ENCODE data around the gene PLCXD1. TPM values are rescaled to one million over a fixed set of nuclear protein-coding genes. Genes with fewer than 3 reads are reported as not detected.

Gene PLCXD1
- total and polyA plus RNA-seq, 2 experiments from 2014 or later = 48.7 to 112 TPM

DNA sequence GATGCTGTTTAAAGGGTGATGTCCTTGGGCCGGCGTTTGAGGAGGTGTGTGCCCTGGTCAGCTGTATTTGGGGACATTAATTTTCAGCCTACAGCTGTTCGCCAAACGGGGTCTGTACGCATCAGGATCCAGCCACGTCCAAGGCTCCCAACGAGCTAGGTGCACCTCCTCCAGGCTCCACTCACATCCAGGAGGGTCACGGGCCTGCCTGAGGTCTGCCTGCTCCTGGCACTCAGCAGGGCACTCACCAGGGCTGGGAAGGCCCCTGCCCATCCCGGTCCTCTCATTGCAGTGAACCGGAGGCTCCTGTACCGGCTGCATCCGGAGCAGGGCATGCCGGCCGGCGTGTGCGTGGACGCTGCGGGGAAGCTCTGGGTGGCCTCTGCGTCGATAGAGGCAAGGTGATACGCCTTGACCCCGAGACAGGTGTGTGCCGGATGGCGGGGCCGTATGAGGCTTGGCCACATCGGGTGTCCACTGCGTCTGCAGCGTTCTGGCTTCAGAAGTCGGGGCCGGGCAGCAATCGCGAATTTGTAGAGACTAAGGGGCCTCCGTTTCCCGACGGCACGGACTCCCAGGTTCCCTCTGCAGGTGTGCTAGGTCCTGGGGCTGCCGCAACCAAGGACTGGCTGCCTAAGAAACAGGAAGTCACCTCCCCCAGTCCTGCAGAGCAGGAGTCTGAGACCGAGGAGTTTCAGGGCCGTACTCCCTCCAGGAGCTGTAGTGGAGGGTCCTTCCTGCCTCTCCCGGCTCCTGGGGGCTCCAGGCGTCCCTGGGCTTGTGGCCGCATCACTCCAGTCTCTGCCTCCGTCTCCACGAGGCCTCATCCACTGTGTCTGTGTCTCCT, 27.5 kb upstream of the PLCXD1 start:
- no peak for ATAC-seq
- H3F3A ChIP-seq (replicated peaks; ENCODE audit: low read depth) = no peaks in the 10 kb centered on the region
- peaks cover 62% of the 10 kb centered on the region for H3K9me3 Mint-ChIP-seq
- H3K36me3 Mint-ChIP-seq (ENCODE audit: low read depth) = peaks cover 32% of the 10 kb centered on the region
- no peaks in the 10 kb centered on the region for H3K36me3 ChIP-seq (ENCODE audit: insufficient read depth)
- H3K27ac ChIP-seq (ENCODE audit: low read depth) = no peak overlapping the region
- DNase-seq (ENCODE audit: low spot score) = no peak
- H4K20me1 ChIP-seq (replicated peaks; ENCODE audit: insufficient read depth) = no peaks in the 10 kb centered on the region
- no peaks in the 10 kb centered on the region for H3K4me1 Mint-ChIP-seq
- H2AFZ ChIP-seq = 0 out of 2 replicates have a peak overlapping the region, but pooled peaks have one; percentile 10
- H3K4me3 ChIP-seq = no peak overlapping the region
- no peaks in the 10 kb centered on the region for H3K4me1 ChIP-seq (ENCODE audit: insufficient read depth)
- no peak for TF ChIP-seq ZNF331 (CRISPR knock-in tag; IDR thresholded peaks at IDR 0.05; ENCODE audit: low read depth)
- TF ChIP-seq, protein P1, sequence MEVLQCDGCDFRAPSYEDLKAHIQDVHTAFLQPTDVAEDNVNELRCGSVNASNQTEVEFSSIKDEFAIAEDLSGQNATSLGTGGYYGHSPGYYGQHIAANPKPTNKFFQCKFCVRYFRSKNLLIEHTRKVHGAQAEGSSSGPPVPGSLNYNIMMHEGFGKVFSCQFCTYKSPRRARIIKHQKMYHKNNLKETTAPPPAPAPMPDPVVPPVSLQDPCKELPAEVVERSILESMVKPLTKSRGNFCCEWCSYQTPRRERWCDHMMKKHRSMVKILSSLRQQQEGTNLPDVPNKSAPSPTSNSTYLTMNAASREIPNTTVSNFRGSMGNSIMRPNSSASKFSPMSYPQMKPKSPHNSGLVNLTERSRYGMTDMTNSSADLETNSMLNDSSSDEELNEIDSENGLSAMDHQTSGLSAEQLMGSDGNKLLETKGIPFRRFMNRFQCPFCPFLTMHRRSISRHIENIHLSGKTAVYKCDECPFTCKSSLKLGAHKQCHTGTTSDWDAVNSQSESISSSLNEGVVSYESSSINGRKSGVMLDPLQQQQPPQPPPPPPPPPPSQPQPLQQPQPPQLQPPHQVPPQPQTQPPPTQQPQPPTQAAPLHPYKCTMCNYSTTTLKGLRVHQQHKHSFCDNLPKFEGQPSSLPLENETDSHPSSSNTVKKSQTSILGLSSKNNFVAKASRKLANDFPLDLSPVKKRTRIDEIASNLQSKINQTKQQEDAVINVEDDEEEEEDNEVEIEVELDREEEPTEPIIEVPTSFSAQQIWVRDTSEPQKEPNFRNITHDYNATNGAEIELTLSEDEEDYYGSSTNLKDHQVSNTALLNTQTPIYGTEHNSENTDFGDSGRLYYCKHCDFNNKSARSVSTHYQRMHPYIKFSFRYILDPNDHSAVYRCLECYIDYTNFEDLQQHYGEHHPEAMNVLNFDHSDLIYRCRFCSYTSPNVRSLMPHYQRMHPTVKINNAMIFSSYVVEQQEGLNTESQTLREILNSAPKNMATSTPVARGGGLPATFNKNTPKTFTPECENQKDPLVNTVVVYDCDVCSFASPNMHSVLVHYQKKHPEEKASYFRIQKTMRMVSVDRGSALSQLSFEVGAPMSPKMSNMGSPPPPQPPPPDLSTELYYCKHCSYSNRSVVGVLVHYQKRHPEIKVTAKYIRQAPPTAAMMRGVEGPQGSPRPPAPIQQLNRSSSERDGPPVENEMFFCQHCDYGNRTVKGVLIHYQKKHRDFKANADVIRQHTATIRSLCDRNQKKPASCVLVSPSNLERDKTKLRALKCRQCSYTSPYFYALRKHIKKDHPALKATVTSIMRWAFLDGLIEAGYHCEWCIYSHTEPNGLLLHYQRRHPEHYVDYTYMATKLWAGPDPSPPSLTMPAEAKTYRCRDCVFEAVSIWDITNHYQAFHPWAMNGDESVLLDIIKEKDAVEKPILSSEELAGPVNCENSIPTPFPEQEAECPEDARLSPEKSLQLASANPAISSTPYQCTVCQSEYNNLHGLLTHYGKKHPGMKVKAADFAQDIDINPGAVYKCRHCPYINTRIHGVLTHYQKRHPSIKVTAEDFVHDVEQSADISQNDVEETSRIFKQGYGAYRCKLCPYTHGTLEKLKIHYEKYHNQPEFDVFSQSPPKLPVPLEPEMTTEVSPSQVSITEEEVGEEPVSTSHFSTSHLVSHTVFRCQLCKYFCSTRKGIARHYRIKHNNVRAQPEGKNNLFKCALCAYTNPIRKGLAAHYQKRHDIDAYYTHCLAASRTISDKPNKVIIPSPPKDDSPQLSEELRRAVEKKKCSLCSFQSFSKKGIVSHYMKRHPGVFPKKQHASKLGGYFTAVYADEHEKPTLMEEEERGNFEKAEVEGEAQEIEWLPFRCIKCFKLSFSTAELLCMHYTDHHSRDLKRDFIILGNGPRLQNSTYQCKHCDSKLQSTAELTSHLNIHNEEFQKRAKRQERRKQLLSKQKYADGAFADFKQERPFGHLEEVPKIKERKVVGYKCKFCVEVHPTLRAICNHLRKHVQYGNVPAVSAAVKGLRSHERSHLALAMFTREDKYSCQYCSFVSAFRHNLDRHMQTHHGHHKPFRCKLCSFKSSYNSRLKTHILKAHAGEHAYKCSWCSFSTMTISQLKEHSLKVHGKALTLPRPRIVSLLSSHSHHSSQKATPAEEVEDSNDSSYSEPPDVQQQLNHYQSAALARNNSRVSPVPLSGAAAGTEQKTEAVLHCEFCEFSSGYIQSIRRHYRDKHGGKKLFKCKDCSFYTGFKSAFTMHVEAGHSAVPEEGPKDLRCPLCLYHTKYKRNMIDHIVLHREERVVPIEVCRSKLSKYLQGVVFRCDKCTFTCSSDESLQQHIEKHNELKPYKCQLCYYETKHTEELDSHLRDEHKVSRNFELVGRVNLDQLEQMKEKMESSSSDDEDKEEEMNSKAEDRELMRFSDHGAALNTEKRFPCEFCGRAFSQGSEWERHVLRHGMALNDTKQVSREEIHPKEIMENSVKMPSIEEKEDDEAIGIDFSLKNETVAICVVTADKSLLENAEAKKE (CRISPR knock-in tag; IDR thresholded peaks at IDR 0.05) = no peak
- no peaks in the 10 kb centered on the region for H3K79me2 ChIP-seq (replicated peaks; ENCODE audit: insufficient read depth)
- no peak overlapping the region for H3K4me3 Mint-ChIP-seq
- no peaks in the 10 kb centered on the region for H3K27me3 ChIP-seq (ENCODE audit: insufficient read depth)
- H3K27me3 Mint-ChIP-seq (ENCODE audit: insufficient read depth, low read depth, poor library complexity) = peaks cover 2% of the 10 kb centered on the region
- H3K27ac Mint-ChIP-seq = no peak overlapping the region
- peaks cover 8% of the 10 kb centered on the region; the same call in 1 of the 2 replicates for H3K9me2 ChIP-seq (ENCODE audit: insufficient read depth)
- no peak overlapping the region for H3K4me2 ChIP-seq

DNA sequence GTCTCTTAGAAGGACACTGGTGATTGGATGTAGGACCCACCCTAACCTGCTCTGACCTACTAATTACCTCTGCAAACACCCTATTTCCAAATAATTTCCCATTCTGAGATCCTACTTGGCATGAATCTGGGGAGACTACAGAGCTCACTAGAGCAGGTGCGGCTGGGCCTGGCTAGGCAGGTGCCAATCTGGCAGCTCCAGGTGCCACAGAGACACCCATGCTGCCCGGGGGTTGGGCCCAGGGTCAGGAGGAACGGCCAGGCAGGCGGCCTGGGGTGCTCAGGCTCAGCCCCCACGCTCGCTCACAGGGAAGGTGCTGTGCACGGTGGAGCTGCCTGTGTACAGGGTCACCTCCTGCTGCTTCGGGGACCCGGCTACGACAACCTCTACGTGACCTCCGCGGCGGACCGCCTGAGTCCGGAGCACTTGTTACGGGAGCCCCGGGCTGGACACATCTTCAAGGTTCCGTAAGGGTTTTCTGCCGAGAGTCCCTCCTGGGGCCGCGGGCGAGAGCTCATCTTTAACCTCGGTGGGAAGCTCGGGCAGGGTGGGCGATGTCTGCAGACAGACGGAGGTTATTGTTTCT, 26.5 kb upstream of the PLCXD1 start:
- H3K4me1 ChIP-seq (ENCODE audit: insufficient read depth) = no peaks in the 10 kb centered on the region
- H3K4me3 ChIP-seq = no peak overlapping the region
- DNase-seq (ENCODE audit: low spot score) = no peak
- Mint-ChIP-seq H3K4me1 (no peaks in the 10 kb centered on the region), H3K27ac (no peak overlapping the region), H3K36me3 (ENCODE audit: low read depth) (peaks cover 32% of the 10 kb centered on the region), H3K27me3 (ENCODE audit: insufficient read depth, low read depth, poor library complexity) (peaks cover 2% of the 10 kb centered on the region), H3K9me3 (peaks cover 67% of the 10 kb centered on the region), H3K4me3 (no peak overlapping the region)
- no peaks in the 10 kb centered on the region for H3K36me3 ChIP-seq (ENCODE audit: insufficient read depth)
- no peaks in the 10 kb centered on the region for H3K79me2 ChIP-seq (replicated peaks; ENCODE audit: insufficient read depth)
- H4K20me1 ChIP-seq (replicated peaks; ENCODE audit: insufficient read depth) = no peaks in the 10 kb centered on the region
- H3K27ac ChIP-seq (ENCODE audit: low read depth) = no peak overlapping the region
- no peak for ATAC-seq
- peaks cover 8% of the 10 kb centered on the region; the same call in 1 of the 2 replicates for H3K9me2 ChIP-seq (ENCODE audit: insufficient read depth)
- H3F3A ChIP-seq (replicated peaks; ENCODE audit: low read depth) = peaks cover under 1% of the 10 kb centered on the region; the same call in 1 of the 2 replicates
- H3K4me2 ChIP-seq = no peak overlapping the region
- no peaks in the 10 kb centered on the region for H3K27me3 ChIP-seq (ENCODE audit: insufficient read depth)
- H2AFZ ChIP-seq = no peak overlapping the region
- TF ChIP-seq CREB1 (CRISPR knock-in tag; IDR thresholded peaks at IDR 0.05; ENCODE audit: low read depth) (no peak), ZNF114 (CRISPR knock-in tag; IDR thresholded peaks at IDR 0.05) (no peak), POLR2AphosphoS5 (IDR thresholded peaks at IDR 0.05; ENCODE audit: low read depth) (no peak), JUNB (IDR thresholded peaks at IDR 0.05; ENCODE audit: unreplicated experiment) (no peak), NANOG (IDR thresholded peaks at IDR 0.05; ENCODE audit: borderline replicate concordance) (no peak), ZNF331 (CRISPR knock-in tag; IDR thresholded peaks at IDR 0.05; ENCODE audit: low read depth) (no peak), EZH2phosphoT487 (IDR thresholded peaks at IDR 0.05; ENCODE audit: unreplicated experiment) (no peak)
- TF ChIP-seq, protein P2, sequence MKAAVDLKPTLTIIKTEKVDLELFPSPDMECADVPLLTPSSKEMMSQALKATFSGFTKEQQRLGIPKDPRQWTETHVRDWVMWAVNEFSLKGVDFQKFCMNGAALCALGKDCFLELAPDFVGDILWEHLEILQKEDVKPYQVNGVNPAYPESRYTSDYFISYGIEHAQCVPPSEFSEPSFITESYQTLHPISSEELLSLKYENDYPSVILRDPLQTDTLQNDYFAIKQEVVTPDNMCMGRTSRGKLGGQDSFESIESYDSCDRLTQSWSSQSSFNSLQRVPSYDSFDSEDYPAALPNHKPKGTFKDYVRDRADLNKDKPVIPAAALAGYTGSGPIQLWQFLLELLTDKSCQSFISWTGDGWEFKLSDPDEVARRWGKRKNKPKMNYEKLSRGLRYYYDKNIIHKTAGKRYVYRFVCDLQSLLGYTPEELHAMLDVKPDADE (IDR thresholded peaks at IDR 0.05) = no peak
- TF ChIP-seq, protein P3, sequence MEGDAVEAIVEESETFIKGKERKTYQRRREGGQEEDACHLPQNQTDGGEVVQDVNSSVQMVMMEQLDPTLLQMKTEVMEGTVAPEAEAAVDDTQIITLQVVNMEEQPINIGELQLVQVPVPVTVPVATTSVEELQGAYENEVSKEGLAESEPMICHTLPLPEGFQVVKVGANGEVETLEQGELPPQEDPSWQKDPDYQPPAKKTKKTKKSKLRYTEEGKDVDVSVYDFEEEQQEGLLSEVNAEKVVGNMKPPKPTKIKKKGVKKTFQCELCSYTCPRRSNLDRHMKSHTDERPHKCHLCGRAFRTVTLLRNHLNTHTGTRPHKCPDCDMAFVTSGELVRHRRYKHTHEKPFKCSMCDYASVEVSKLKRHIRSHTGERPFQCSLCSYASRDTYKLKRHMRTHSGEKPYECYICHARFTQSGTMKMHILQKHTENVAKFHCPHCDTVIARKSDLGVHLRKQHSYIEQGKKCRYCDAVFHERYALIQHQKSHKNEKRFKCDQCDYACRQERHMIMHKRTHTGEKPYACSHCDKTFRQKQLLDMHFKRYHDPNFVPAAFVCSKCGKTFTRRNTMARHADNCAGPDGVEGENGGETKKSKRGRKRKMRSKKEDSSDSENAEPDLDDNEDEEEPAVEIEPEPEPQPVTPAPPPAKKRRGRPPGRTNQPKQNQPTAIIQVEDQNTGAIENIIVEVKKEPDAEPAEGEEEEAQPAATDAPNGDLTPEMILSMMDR (conservative IDR thresholded peaks at IDR 0.05; ENCODE audit: low read depth in 2 of 2) = no peak
